Neuronal stem cell (in vitro differentiated cells): ENCODE measurements around the gene PTPN9.

Experiments
- DNase-seq: peaks from one replicate; pipeline ENCODE4 v3.0.0-alpha.2; 2013; ENCODE audit warnings: low spot score
- H2AFZ ChIP-seq: one replicate; pipeline ENCODE4 v1.6.1; 2013; ENCODE audit warnings: mild to moderate bottlenecking, low read length, inconsistent platforms
- H2AK5ac ChIP-seq: 2 replicates; pipeline ENCODE4 v1.6.1; 2013; ENCODE audit warnings: low read depth, mild to moderate bottlenecking, inconsistent platforms, low read length, moderate library complexity, mixed read lengths
- H2BK120ac ChIP-seq: 2 replicates; pipeline ENCODE4 v1.6.1; 2013; ENCODE audit warnings: low read depth, mild to moderate bottlenecking, inconsistent platforms, low read length, moderate library complexity, mixed read lengths
- H2BK12ac ChIP-seq: one replicate; pipeline ENCODE4 v1.6.1; 2013; ENCODE audit warnings: low read length, inconsistent platforms
- H2BK15ac ChIP-seq: 2 replicates; pipeline ENCODE4 v1.6.1; 2013; ENCODE audit warnings: mild to moderate bottlenecking, low read length, inconsistent platforms, mixed read lengths
- H2BK5ac ChIP-seq: one replicate; pipeline ENCODE4 v1.6.1; 2013; ENCODE audit warnings: inconsistent platforms, mild to moderate bottlenecking, low read length, moderate library complexity
- H3K14ac ChIP-seq: one replicate; pipeline ENCODE4 v1.6.1; 2013; ENCODE audit warnings: low read length, inconsistent platforms
- H3K18ac ChIP-seq: 2 replicates; pipeline ENCODE4 v1.6.1; 2013; ENCODE audit warnings: low read length, inconsistent platforms
- H3K23ac ChIP-seq: 2 replicates; pipeline ENCODE4 v1.6.1; 2013; ENCODE audit warnings: low read depth, mild to moderate bottlenecking, mixed read lengths, low read length, inconsistent platforms; ENCODE audit not compliant: poor library complexity
- H3K27ac ChIP-seq: replicated peaks from 3 replicates; pipeline ENCODE4 v1.5.1; 2013; ENCODE audit warnings: low read length, inconsistent platforms
- H3K27me3 ChIP-seq, 3 experiments: 2 replicates each; pipeline ENCODE4 v1.6.1; 2013; ENCODE audit warnings: low read length in 3 of 3, mild to moderate bottlenecking in 2 of 3, inconsistent platforms in 1 of 3, low read depth in 1 of 3, mixed read lengths in 1 of 3, moderate library complexity in 1 of 3; ENCODE audit not compliant: control insufficient read depth in 3 of 3, insufficient read depth in 3 of 3
- H3K36me3 ChIP-seq, 2 donors: replicated peaks in 1 of 2; 2 replicates each; pipeline ENCODE4 v1.6.1; 2013; ENCODE audit warnings: low read length in 2 of 2; ENCODE audit not compliant: control insufficient read depth in 2 of 2, insufficient read depth in 2 of 2
- H3K4ac ChIP-seq: 2 replicates; pipeline ENCODE4 v1.6.1; 2013; ENCODE audit warnings: inconsistent platforms, mild to moderate bottlenecking, low read length, moderate library complexity
- H3K4me1 ChIP-seq, 2 donors: 1 replicate in 1 of 2; 2 replicates in 1 of 2; pipeline ENCODE4 v1.6.1; 2013; ENCODE audit warnings: low read length in 2 of 2, low read depth in 1 of 2; ENCODE audit not compliant: control insufficient read depth in 2 of 2, insufficient read depth in 1 of 2
- H3K4me2 ChIP-seq: one replicate; pipeline ENCODE4 v1.6.1; 2013; ENCODE audit warnings: mild to moderate bottlenecking, low read length, inconsistent platforms; ENCODE audit not compliant: insufficient read depth, poor library complexity, severe bottlenecking
- H3K4me3 ChIP-seq, 2 donors: 2 replicates each; pipeline ENCODE4 v1.5.1; 2013; ENCODE audit warnings: low read length in 2 of 2, mild to moderate bottlenecking in 2 of 2, inconsistent platforms in 1 of 2, moderate library complexity in 1 of 2
- H3K79me1 ChIP-seq: one replicate; pipeline ENCODE4 v1.6.1; 2013; ENCODE audit warnings: low read depth, mild to moderate bottlenecking, inconsistent platforms, low read length, moderate library complexity
- H3K9ac ChIP-seq: one replicate; pipeline ENCODE4 v1.6.1; 2013; ENCODE audit warnings: mild to moderate bottlenecking, low read depth, low read length, inconsistent platforms; ENCODE audit not compliant: poor library complexity
- H3K9me3 ChIP-seq, 2 donors: replicated peaks in 1 of 2; 2 replicates each; pipeline versions ENCODE3 to v1.6.1; 2013; ENCODE audit warnings: low read length in 2 of 2, mild to moderate bottlenecking in 2 of 2, inconsistent platforms in 1 of 2, low read depth in 1 of 2, mixed read lengths in 1 of 2, moderate library complexity in 1 of 2; ENCODE audit not compliant: control insufficient read depth in 2 of 2, insufficient read depth in 1 of 2
- H4K8ac ChIP-seq: one replicate; pipeline ENCODE4 v1.6.1; 2013; ENCODE audit warnings: low read depth, mild to moderate bottlenecking, inconsistent platforms, low read length, moderate library complexity
- H4K91ac ChIP-seq: one replicate; pipeline ENCODE4 v1.6.1; 2013; ENCODE audit warnings: low read length, low read depth, mild to moderate bottlenecking, inconsistent platforms; ENCODE audit not compliant: poor library complexity
- WGBS, 2 donors: extraction: QIAGEN DNeasy Blood & Tissue Kit; methylation state at CpG; one replicate each; pipeline ENCODE4 v1.1.7; 2013; ENCODE audit warnings: missing lambda C conversion rate in 2 of 2, mixed read lengths in 1 of 2; ENCODE audit not compliant: insufficient read length in 2 of 2, insufficient replicate concordance in 1 of 2; ENCODE audit errors: extremely low coverage in 2 of 2; 5-methylcytosine and 5-hydroxymethylcytosine counted together

PTPN9 gene

DNA sequence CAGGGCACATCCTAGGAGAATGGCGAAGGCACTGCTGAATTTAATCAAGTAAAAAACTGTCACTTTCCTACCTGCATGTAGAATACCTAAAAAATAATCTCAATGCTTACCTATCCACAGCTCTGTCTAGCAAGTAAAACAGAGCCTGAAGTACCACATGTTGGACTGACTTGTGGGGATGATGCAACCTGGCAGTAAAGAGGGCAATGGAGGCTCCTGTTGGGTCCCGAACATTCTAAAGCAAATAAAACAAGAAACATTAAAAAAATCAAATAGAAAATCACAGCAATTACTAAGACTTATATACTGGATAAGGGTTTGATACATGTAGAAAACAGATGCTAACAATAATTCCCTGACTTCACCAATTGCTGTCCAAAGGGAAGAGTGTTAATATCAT lies 56.1 kb downstream of the PTPN9 start:
- Histone ChIP-seq H3K79me1 (no peaks in the 10 kb centered on the region), H3K9me3 (no peaks in the 10 kb centered on the region), H3K27ac (no peak overlapping the region), H4K91ac (no peak overlapping the region), H2BK15ac (no peak overlapping the region), H2AK5ac (no peak overlapping the region), H4K8ac (no peak overlapping the region), H3K4me3 (no peak overlapping the region), H3K18ac (no peak overlapping the region), H2BK12ac (no peak overlapping the region), H3K4ac (no peak overlapping the region), H2BK5ac (no peak overlapping the region), H3K23ac (no peak overlapping the region), H3K4me2 (no peak overlapping the region), H3K36me3 (peaks cover 11 to 90% of the 10 kb centered on the region in 2 donors), H2AFZ (no peak overlapping the region), H3K9ac (no peak overlapping the region), H3K4me1 (peaks cover 0 to 2% of the 10 kb centered on the region in 2 donors), H3K27me3 (no peaks in the 10 kb centered on the region), H3K14ac (no peak overlapping the region), H2BK120ac (no peak overlapping the region)
- DNase-seq = no peak
- WGBS, 2 donors = no CpG with 5 or more reads among the region's 2 CpGs

- no peak for DNase-seq
- no peaks in the 10 kb centered on the region for H3K79me1 ChIP-seq
- H2BK15ac ChIP-seq = no peak overlapping the region
- no peak overlapping the region for H3K4ac ChIP-seq
- H2AK5ac ChIP-seq = no peak overlapping the region
- H3K23ac ChIP-seq = no peak overlapping the region
- no peak overlapping the region for H3K27ac ChIP-seq
- no peaks in the 10 kb centered on the region for H3K4me1 ChIP-seq
- no peak overlapping the region for H4K91ac ChIP-seq
- no peak overlapping the region for H3K4me3 ChIP-seq
- no peak overlapping the region for H3K18ac ChIP-seq
- no peak overlapping the region for H2BK120ac ChIP-seq
- H2BK12ac ChIP-seq = no peak overlapping the region
- no peak overlapping the region for H4K8ac ChIP-seq
- H3K14ac ChIP-seq = no peak overlapping the region
- no peak overlapping the region for H2BK5ac ChIP-seq
- no CpG with 5 or more reads among the region's 1 CpG for WGBS, 2 donors
- H3K9ac ChIP-seq = no peak overlapping the region
- H3K4me2 ChIP-seq = no peak overlapping the region
- H3K9me3 ChIP-seq = no peaks in the 10 kb centered on the region
- H3K27me3 ChIP-seq = no peaks in the 10 kb centered on the region
- H2AFZ ChIP-seq = no peak overlapping the region
- peaks cover 4 to 90% of the 10 kb centered on the region in 2 donors for H3K36me3 ChIP-seq
Observed at GRCh38 chr15:75517233-75517632, 61.9 kb downstream of the PTPN9 start.

- peaks cover 10 to 83% of the 10 kb centered on the region in 2 donors for H3K36me3 ChIP-seq
- H3K27me3 ChIP-seq = no peaks in the 10 kb centered on the region
- no peak overlapping the region for H2BK5ac ChIP-seq
- H3K9me3 ChIP-seq = peaks cover 3 to 10% of the 10 kb centered on the region in 2 donors
- WGBS, 2 donors = no CpG with 5 or more reads among the region's 7 CpGs
- no peak overlapping the region for H3K4me3 ChIP-seq
- no peak overlapping the region for H2BK15ac ChIP-seq
- H2BK120ac ChIP-seq = no peak overlapping the region
- no peaks in the 10 kb centered on the region for H3K79me1 ChIP-seq
- no peak overlapping the region for H3K9ac ChIP-seq
- no peak overlapping the region for H2BK12ac ChIP-seq
- no peak overlapping the region for H3K4ac ChIP-seq
- no peak overlapping the region for H2AK5ac ChIP-seq
- H2AFZ ChIP-seq = no peak overlapping the region
- H4K8ac ChIP-seq = no peak overlapping the region
- H3K4me2 ChIP-seq = no peak overlapping the region
- no peak overlapping the region for H3K27ac ChIP-seq
- no peaks in the 10 kb centered on the region for H3K4me1 ChIP-seq
- no peak for DNase-seq
- no peak overlapping the region for H3K23ac ChIP-seq
- no peak overlapping the region for H4K91ac ChIP-seq
- H3K18ac ChIP-seq = no peak overlapping the region
- no peak overlapping the region for H3K14ac ChIP-seq
Observed at GRCh38 chr15:75508840-75509532, 70.1 kb downstream of the PTPN9 start.

DNA sequence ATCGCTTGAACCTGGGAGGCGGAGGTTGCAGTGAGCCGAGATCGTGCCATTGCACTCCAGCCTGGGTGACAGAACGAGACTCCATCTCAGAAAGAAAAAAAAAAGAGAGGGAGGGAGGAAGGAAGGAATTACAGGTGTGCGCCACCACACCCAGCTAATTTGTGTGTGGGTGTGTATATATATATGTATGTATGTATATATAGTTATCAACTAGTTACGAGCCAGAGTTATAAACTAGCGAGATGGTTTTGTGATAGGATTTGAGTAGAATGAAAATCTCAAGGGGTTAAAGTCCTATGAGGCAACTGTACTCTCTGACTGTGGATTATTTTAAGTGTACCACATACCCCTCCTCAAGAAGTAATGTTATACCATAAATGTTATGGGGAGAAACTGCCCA lies 76.8 kb downstream of the PTPN9 start:
- Histone ChIP-seq H4K8ac (no peak overlapping the region), H3K9ac (no peak overlapping the region), H2BK15ac (no peak overlapping the region), H3K4ac (no peak overlapping the region), H3K9me3 (peaks cover 3 to 10% of the 10 kb centered on the region in 2 donors), H2BK5ac (no peak overlapping the region), H3K27ac (no peak overlapping the region), H3K27me3 (no peaks in the 10 kb centered on the region), H2AK5ac (no peak overlapping the region), H2BK120ac (no peak overlapping the region), H3K4me3 (no peak overlapping the region), H2BK12ac (no peak overlapping the region), H3K18ac (no peak overlapping the region), H3K4me1 (no peaks in the 10 kb centered on the region), H4K91ac (no peak overlapping the region), H3K14ac (no peak overlapping the region), H2AFZ (no peak overlapping the region), H3K4me2 (no peak overlapping the region), H3K36me3 (peaks cover 10 to 68% of the 10 kb centered on the region in 2 donors), H3K23ac (no peak overlapping the region), H3K79me1 (no peaks in the 10 kb centered on the region)
- no peak for DNase-seq
- WGBS, 2 donors = no CpG with 5 or more reads among the region's 8 CpGs
